Subcutaneous adipose tissue (tissue), 4 donors: Measurements from ENCODE around the gene POLR1H. TPM values are rescaled to one million over a fixed set of nuclear protein-coding genes. Genes with fewer than 3 reads are reported as not detected.

Experiments used
- CTCF ChIP-seq: fragments of 450-650 bp; IDR thresholded peaks from one replicate; pipeline ENCODE4 v1.5.1; 2016; ENCODE audit warnings: low read depth, mild to moderate bottlenecking, control low read depth, antibody characterized with exemption, moderate library complexity
- total RNA-seq, 4 donors: library from RNA; depleted of rRNA; stranded (reverse); fragments of >200 nt; gene quantifications; one replicate each; pipeline ENCODE4 v1.1.0, GENCODE V29; 2016

Gene POLR1H
- total RNA-seq, 4 donors from 2014 or later = 12.8 to 23.8 (median 20.0) TPM

GRCh38 chr6:30071858-30072257, 10.8 kb downstream of the POLR1H start:
- no peak for TF ChIP-seq CTCF

GRCh38 chr6:30073489-30074235, 12.6 kb downstream of the POLR1H start:
- TF ChIP-seq CTCF = no peak

DNA sequence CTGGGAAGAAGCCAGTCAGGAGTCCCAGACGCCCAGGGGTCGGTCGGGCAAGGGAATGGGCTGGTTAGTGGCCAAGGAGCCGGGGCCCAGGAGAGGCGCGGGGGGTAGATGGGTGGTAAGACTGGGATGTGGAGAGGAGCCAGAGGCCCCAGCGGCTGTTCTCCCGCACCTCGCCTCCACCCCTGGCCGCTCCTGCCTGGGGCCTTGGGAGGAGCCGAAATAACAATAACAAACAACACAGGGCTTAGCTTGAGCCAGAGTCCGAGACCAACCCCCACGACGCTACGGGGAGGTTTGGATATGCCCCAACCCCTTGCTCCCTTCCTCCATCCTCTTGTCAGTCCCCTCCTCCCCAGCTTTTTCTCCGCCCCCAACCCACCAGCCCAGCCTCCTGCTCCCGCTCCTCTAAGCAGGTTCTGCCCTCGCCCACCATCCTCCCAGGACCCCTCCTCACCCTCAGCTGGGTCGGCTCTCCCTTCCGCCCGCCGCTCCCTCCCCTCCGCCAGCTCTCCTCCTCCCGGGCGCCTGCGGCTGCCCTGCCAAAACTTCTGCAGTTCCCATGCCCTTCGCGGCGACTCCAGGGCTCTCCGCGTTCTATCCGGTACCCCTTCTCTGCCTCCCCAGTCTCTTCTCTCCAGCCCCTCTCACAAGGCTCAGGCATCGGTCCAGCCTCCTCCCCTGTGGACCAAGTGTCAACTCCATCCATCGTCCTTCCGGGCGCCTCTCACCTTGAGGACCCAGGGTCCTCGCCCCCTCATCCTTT, 13.4 kb downstream of the POLR1H start:
- no peak for TF ChIP-seq CTCF

DNA sequence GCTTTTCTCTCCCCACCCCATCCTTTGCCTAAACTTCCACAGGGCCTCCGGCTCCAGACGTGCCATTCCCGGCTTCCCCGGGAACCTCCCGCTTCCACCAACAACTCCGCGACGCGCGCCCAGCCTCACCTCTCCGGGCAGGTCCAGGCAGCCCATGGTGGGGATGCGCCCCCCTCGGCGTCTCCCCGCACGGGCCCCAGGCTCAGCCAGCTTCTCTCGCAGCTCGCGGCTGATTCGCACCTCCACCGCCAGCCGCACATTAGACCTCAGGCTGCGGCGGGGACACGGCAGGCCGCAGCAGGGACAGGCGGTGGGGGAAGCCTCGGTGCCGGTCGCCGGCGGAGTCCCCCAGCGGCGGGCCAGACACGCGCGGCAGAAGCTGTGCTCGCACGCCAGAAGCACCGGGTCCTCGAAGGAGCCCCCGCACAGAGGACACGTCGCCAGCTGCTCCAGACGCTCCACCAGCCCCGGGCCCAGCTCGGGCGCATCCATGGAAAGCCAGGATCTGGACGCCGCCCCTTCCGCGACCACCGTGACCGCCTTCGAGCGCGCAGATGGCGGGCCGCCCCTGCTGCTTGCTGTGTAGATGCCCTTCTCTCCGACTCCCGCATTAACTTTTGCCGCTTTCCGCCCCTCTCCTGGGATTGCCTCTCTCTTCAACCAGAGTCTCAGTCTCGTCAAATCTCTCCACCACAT, 14.2 kb downstream of the POLR1H start, which contains the start of gene RNF39:
RNF39 (minus strand) TSS at position 676 of the 696 bp plus-strand sequence; CDS start at position 492, 184 bp downstream.
- TF ChIP-seq CTCF = no peak

DNA sequence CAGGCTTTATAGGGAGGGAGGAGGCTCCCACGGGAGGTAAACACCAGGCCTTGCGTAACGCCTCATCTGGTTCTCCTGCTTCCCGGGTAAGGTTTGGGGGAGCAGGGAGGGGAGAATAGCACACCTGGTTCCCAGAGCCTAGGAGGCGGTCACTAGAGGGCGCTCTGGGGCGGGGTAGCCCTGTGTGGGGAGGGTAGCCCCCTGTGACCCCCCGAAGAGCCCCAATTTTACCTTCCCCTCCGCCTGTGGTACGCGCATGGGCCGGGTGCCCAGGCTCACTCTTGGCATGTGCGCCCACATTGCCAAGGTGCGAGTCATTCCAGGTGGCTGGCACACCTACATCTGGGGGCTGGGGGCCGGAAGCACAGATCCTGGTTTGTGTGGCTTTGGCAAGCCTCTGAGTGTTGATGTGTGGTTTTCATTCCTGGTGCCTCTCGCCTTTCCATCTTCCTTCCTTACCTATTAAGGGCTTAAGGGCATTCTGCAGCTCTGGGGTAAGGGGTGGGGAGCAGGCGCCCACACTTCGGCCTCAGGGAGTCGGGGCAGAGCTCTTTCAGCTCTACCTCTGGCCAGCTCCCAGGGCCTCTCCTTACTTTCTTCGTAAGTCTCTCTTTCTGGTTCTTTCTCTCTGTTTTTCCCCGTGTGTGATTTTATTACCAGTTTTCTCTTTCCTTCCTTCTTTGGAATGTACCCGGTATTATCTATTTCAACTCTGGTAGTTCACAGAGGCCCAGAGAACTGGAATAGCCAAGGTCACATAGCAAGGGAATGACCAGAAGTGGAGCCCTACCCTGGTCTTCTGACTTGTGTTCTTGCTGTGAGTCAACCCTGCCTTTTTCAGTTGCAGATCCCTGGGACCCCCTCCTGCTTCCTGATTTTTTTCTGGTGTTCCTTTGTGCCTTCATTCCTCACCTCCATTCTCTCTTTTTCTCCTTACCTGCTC, 15.0 kb downstream of the POLR1H start:
- TF ChIP-seq CTCF = no peak

GRCh38 chr6:30077218-30077617, 16.2 kb downstream of the POLR1H start:
- no peak for TF ChIP-seq CTCF
